Thoracic aorta (tissue), 2 donors: Measurements from ENCODE around the gene SREBF1. TPM values are rescaled to one million over a fixed set of nuclear protein-coding genes. Genes with fewer than 3 reads are reported as not detected.

Experiments used
- ATAC-seq: fragments of 150-250 bp; one replicate; pipeline ENCODE4 v1.8.0; 2017; ENCODE audit warnings: low read depth; ENCODE audit not compliant: insufficient number of reproducible peaks, low FRiP score
- DNase-seq: peaks from one replicate; pipeline ENCODE4 v3.0.0-alpha.2; 2020; ENCODE audit warnings: low spot score
- H3K27ac ChIP-seq, 2 donors: fragments of 200-600 bp; sonication (generic); 1 replicate in 1 of 2; 2 replicates in 1 of 2; pipeline ENCODE4 v1.5.1; 2016; ENCODE audit warnings: mild to moderate bottlenecking in 2 of 2, moderate library complexity in 2 of 2
- H3K27me3 ChIP-seq: fragments of 200-600 bp; sonication (generic); replicated peaks from 2 replicates; pipeline ENCODE4 v1.6.0; 2016; ENCODE audit warnings: mild to moderate bottlenecking; ENCODE audit not compliant: insufficient read depth
- H3K36me3 ChIP-seq: fragments of 200-600 bp; sonication (generic); one replicate; pipeline ENCODE4 v1.5.1; 2016
- H3K4me1 ChIP-seq, 2 donors: fragments of 200-600 bp; sonication (generic); 1 replicate in 1 of 2; 2 replicates in 1 of 2; pipeline versions ENCODE4 v1.5.1 to v1.6.0; 2016; ENCODE audit warnings: low read depth in 2 of 2, mild to moderate bottlenecking in 1 of 2; ENCODE audit not compliant: control insufficient read depth in 1 of 2
- H3K4me3 ChIP-seq: fragments of 200-600 bp; sonication (generic); 2 replicates; pipeline ENCODE4 v1.5.1; 2016; ENCODE audit warnings: mild to moderate bottlenecking
- H3K9me3 ChIP-seq: fragments of 200-600 bp; sonication (generic); 2 replicates; pipeline ENCODE4 v1.5.1; 2016
- total RNA-seq, 2 donors: library from RNA; depleted of rRNA; stranded (reverse); fragments of >200 nt; gene quantifications; one replicate each; pipeline versions ENCODE4 v1.1.0 to v1.2.3, GENCODE V29; 2016
- TF ChIP-seq, protein P1 (sequence below): fragments of 200-600 bp; sonication (generic); IDR thresholded peaks from one replicate; pipeline ENCODE4 v1.5.1; 2019; ENCODE audit warnings: antibody characterized with exemption

Gene SREBF1
- total RNA-seq, 2 donors from 2014 or later: 56.2 to 64.2 TPM

GRCh38 chr17:17766744-17767120, 70.1 kb downstream of the SREBF1 start:
- ATAC-seq (no peak), DNase-seq (no peak)
- H3K9me3 ChIP-seq: no peaks in the 10 kb centered on the region
- TF ChIP-seq, protein P1, sequence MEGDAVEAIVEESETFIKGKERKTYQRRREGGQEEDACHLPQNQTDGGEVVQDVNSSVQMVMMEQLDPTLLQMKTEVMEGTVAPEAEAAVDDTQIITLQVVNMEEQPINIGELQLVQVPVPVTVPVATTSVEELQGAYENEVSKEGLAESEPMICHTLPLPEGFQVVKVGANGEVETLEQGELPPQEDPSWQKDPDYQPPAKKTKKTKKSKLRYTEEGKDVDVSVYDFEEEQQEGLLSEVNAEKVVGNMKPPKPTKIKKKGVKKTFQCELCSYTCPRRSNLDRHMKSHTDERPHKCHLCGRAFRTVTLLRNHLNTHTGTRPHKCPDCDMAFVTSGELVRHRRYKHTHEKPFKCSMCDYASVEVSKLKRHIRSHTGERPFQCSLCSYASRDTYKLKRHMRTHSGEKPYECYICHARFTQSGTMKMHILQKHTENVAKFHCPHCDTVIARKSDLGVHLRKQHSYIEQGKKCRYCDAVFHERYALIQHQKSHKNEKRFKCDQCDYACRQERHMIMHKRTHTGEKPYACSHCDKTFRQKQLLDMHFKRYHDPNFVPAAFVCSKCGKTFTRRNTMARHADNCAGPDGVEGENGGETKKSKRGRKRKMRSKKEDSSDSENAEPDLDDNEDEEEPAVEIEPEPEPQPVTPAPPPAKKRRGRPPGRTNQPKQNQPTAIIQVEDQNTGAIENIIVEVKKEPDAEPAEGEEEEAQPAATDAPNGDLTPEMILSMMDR: no peak
- no peaks in the 10 kb centered on the region for H3K27me3 ChIP-seq
- H3K4me1 ChIP-seq: no peaks in the 10 kb centered on the region
- no peak overlapping the region for H3K4me3 ChIP-seq
- H3K36me3 ChIP-seq: no peaks in the 10 kb centered on the region
- H3K27ac ChIP-seq: no peak overlapping the region

DNA sequence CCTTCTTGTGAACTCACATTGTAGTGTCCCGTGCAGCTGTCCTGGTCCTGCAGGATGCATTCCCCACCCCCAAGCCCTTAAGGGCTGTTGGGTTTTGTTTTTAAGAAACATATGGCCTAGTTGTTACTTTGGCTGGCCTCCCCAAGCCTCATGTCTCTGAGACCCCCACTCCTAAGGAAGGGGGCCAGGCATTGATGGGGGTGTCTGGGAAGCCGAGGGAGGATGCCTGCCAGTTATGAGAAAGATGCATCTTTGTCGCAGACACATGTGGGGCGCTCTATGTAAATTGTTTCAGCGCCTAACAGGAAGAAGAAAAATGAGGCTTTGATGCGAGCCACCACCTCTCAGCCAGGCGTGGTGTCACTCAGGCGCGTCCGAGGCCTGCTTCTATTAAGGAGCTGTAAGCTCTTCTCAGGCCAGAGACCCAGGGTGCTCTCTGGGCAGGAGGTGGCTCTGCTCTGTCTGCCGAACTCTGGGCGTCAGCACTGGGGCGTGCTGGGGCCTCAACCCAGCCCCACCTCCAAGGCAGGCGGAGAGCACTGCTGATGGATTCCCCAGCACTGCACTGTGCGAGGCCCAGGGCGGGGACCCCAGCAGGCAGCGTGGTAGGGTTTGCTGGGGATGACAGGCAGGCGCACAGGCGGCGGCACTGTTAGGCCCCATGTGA, 70.6 kb downstream of the SREBF1 start:
- DNase-seq: no peak
- no peaks in the 10 kb centered on the region for H3K9me3 ChIP-seq
- H3K4me3 ChIP-seq: no peak overlapping the region
- TF ChIP-seq, protein P1: no peak
- H3K4me1 ChIP-seq: no peaks in the 10 kb centered on the region
- no peaks in the 10 kb centered on the region for H3K27me3 ChIP-seq
- H3K27ac ChIP-seq: no peak overlapping the region
- no peak for ATAC-seq
- H3K36me3 ChIP-seq: no peaks in the 10 kb centered on the region

- TF ChIP-seq, protein P1: no peak
- H3K27ac ChIP-seq: no peak overlapping the region
Observed at GRCh38 chr17:17765359-17766076, 71.3 kb downstream of the SREBF1 start.

GRCh38 chr17:17763734-17764133, 73.1 kb downstream of the SREBF1 start:
- no peak for DNase-seq
- TF ChIP-seq, protein P1: no peak
- Histone ChIP-seq H3K4me1 (no peaks in the 10 kb centered on the region), H3K27ac (no peak overlapping the region), H3K9me3 (no peaks in the 10 kb centered on the region), H3K4me3 (no peak overlapping the region), H3K27me3 (no peaks in the 10 kb centered on the region), H3K36me3 (no peaks in the 10 kb centered on the region)
- no peak for ATAC-seq

More at GRCh38 chr17:17765359-17766076, 71.3 kb downstream of the SREBF1 start:
- Histone ChIP-seq H3K4me3 (no peak overlapping the region), H3K9me3 (no peaks in the 10 kb centered on the region), H3K4me1 (no peaks in the 10 kb centered on the region), H3K36me3 (no peaks in the 10 kb centered on the region), H3K27me3 (no peaks in the 10 kb centered on the region)
- no peak for ATAC-seq
- no peak for DNase-seq

GRCh38 chr17:17763136-17763535, 73.7 kb downstream of the SREBF1 start:
- DNase-seq (no peak), ATAC-seq (no peak)
- Histone ChIP-seq H3K27me3 (no peaks in the 10 kb centered on the region), H3K27ac (no peak overlapping the region), H3K36me3 (no peaks in the 10 kb centered on the region), H3K9me3 (no peaks in the 10 kb centered on the region), H3K4me1 (no peaks in the 10 kb centered on the region), H3K4me3 (no peak overlapping the region)
- TF ChIP-seq, protein P1: no peak
